ES-I3 (cell line): Measurements from ENCODE around the gene SBK3.
"Not testable (repeated sequence)": the region's sequence is repeated elsewhere in the genome, so short reads cannot be mapped to it uniquely, and the experiment has no call there.

Experiments used
- H3K36me3 ChIP-seq: 2 replicates; pipeline ENCODE4 v1.6.1; 2013; ENCODE audit warnings: mild to moderate bottlenecking, low read length, control low read depth, moderate library complexity; ENCODE audit not compliant: insufficient read depth
- H3K4me1 ChIP-seq: 2 replicates; pipeline ENCODE4 v1.6.1; 2013; ENCODE audit warnings: mild to moderate bottlenecking, control low read depth, low read length; ENCODE audit not compliant: insufficient read depth
- H3K9ac ChIP-seq: 2 replicates; pipeline ENCODE4 v1.6.1; 2013; ENCODE audit warnings: low read depth, mild to moderate bottlenecking, low read length, moderate library complexity
- H3K9me3 ChIP-seq: 2 replicates; pipeline ENCODE4 v1.6.1; 2013; ENCODE audit warnings: mild to moderate bottlenecking, low read length, moderate library complexity; ENCODE audit not compliant: control insufficient read depth, insufficient read depth

The SBK3 gene

GRCh38 chr19:55581145-55581822 lies 35.9 kb upstream of the SBK3 start:
- H3K36me3 ChIP-seq, result 0 out of 2 replicates have a peak, but pooled peaks cover 7% of the 10 kb centered on the region
- peak overlapping the region; percentile 43; the same call in 1 of the 2 replicates for H3K9ac ChIP-seq
- no peaks in the 10 kb centered on the region for H3K9me3 ChIP-seq
- no peaks in the 10 kb centered on the region for H3K4me1 ChIP-seq

GRCh38 chr19:55580628-55581144 lies 35.3 kb upstream of the SBK3 start, which contains the start of gene ZNF579:
TSS of gene ZNF579 (minus strand) at chr19:55580848. CDS start at chr19:55579639, 1,209 bp downstream.
- no peaks in the 10 kb centered on the region for H3K4me1 ChIP-seq

GRCh38 chr19:55579766-55580621 lies 34.7 kb upstream of the SBK3 start:
- Histone ChIP-seq H3K36me3 (0 out of 2 replicates have a peak, but pooled peaks cover 7% of the 10 kb centered on the region), H3K9ac (peak overlapping the region; percentile 71), H3K4me1 (no peaks in the 10 kb centered on the region), H3K9me3 (no peaks in the 10 kb centered on the region)

More at GRCh38 chr19:55580628-55581144, 35.3 kb upstream of the SBK3 start, which contains the start of gene ZNF579:
- Histone ChIP-seq H3K36me3 (0 out of 2 replicates have a peak, but pooled peaks cover 7% of the 10 kb centered on the region), H3K9me3 (no peaks in the 10 kb centered on the region), H3K9ac (peak within 1 kb of the TSS; percentile 71)

- H3K9ac ChIP-seq, result peak overlapping the region; percentile 71; the same call in 1 of the 2 replicates
- 0 out of 2 replicates have a peak, but pooled peaks cover 7% of the 10 kb centered on the region for H3K36me3 ChIP-seq
- H3K9me3 ChIP-seq, result no peaks in the 10 kb centered on the region
- no peaks in the 10 kb centered on the region for H3K4me1 ChIP-seq
Measured at GRCh38 chr19:55578761-55579747, 33.7 kb upstream of the SBK3 start.

GRCh38 chr19:55578031-55578760 lies 32.9 kb upstream of the SBK3 start:
- Histone ChIP-seq H3K9ac (no peak overlapping the region), H3K9me3 (no peaks in the 10 kb centered on the region), H3K4me1 (no peaks in the 10 kb centered on the region), H3K36me3 (0 out of 2 replicates have a peak, but pooled peaks cover 7% of the 10 kb centered on the region)

GRCh38 chr19:55576746-55577145 lies 31.4 kb upstream of the SBK3 start:
- Histone ChIP-seq H3K9me3 (no peaks in the 10 kb centered on the region), H3K9ac (no peak overlapping the region), H3K36me3 (0 out of 2 replicates have a peak, but pooled peaks cover 7% of the 10 kb centered on the region), H3K4me1 (no peaks in the 10 kb centered on the region)

- H3K9ac ChIP-seq, H3K36me3 ChIP-seq, H3K4me1 ChIP-seq, H3K9me3 ChIP-seq: not testable (repeated sequence)
Measured at GRCh38 chr19:55573929-55574328, 28.6 kb upstream of the SBK3 start.

- not testable (repeated sequence) for H3K9me3 ChIP-seq, H3K4me1 ChIP-seq, H3K9ac ChIP-seq, H3K36me3 ChIP-seq
Measured at GRCh38 chr19:55569477-55569876, 24.1 kb upstream of the SBK3 start.

- Histone ChIP-seq H3K4me1 (no peaks in the 10 kb centered on the region), H3K36me3 (no peaks in the 10 kb centered on the region), H3K9me3 (no peaks in the 10 kb centered on the region), H3K9ac (no peak overlapping the region)
Measured at GRCh38 chr19:55567708-55568328, 22.5 kb upstream of the SBK3 start.

GRCh38 chr19:55566823-55567222 lies 21.5 kb upstream of the SBK3 start:
- no peaks in the 10 kb centered on the region for H3K4me1 ChIP-seq
- H3K9me3 ChIP-seq, result no peaks in the 10 kb centered on the region
- no peaks in the 10 kb centered on the region for H3K36me3 ChIP-seq
- no peak overlapping the region for H3K9ac ChIP-seq

GRCh38 chr19:55563261-55563690 lies 17.9 kb upstream of the SBK3 start:
- Histone ChIP-seq H3K36me3 (no peaks in the 10 kb centered on the region), H3K4me1 (no peaks in the 10 kb centered on the region), H3K9ac (no peak overlapping the region), H3K9me3 (no peaks in the 10 kb centered on the region)

- H3K9me3 ChIP-seq, result no peaks in the 10 kb centered on the region
- H3K9ac ChIP-seq, result no peak overlapping the region
- no peaks in the 10 kb centered on the region for H3K36me3 ChIP-seq
Measured at GRCh38 chr19:55559684-55560083, 14.3 kb upstream of the SBK3 start.

GRCh38 chr19:55554741-55555152 lies 9.4 kb upstream of the SBK3 start:
- peaks cover 20% of the 10 kb centered on the region for H3K4me1 ChIP-seq
- no peaks in the 10 kb centered on the region for H3K36me3 ChIP-seq
- H3K9me3 ChIP-seq, result no peaks in the 10 kb centered on the region
- no peak overlapping the region for H3K9ac ChIP-seq

More at GRCh38 chr19:55559684-55560083, 14.3 kb upstream of the SBK3 start:
- H3K4me1 ChIP-seq, result 0 out of 2 replicates have a peak, but pooled peaks cover 2% of the 10 kb centered on the region
